Measurements from ENCODE around the gene CUL3. TPM values are rescaled to one million over a fixed set of nuclear protein-coding genes. Genes with fewer than 3 reads are reported as not detected.
A peak's percentile ranks its signal among the peaks of the same experiment; 100 is the strongest.

The CUL3 gene
- total and polyA plus RNA-seq, 2 of the 13 experiments (the other 11 are each of a cell fraction or from before 2014, with no cell fraction given) = 33.2 to 62.3 TPM

- no TSS peak for BruUV-seq (replicated peaks)
- Histone ChIP-seq H4K20me1 (ENCODE audit: insufficient read depth, low read length) (no peaks in the 10 kb centered on the region), H3K4me2 (ENCODE audit: low read depth, low read length) (no peak overlapping the region), H3K27ac (ENCODE audit: extremely low read length, insufficient read depth, low read length) (no peak overlapping the region), H3K27me3 (ENCODE audit: control insufficient read depth in 1 of 2, insufficient read depth in 2 of 2, low read length in 2 of 2) (peaks cover 0 to 5% of the 10 kb centered on the region in 2 experiments; a peak in 2 of 5 replicates), H2AFZ (ENCODE audit: low read length) (no peak overlapping the region), H3K36me3 (replicated peaks in 1 of 2; ENCODE audit: control insufficient read depth in 1 of 2, insufficient read depth in 2 of 2, low read length in 2 of 2) (no peaks in the 10 kb centered on the region), H3K4me1 (ENCODE audit: insufficient read depth, low read length) (no peaks in the 10 kb centered on the region), H3K4me3 (replicated peaks in 1 of 3; ENCODE audit: insufficient read depth in 1 of 3, low read depth in 2 of 3, low read length in 3 of 3) (no peak overlapping the region), H3K9me3 (ENCODE audit: low read length) (no peaks in the 10 kb centered on the region), H3K9ac (ENCODE audit: insufficient read depth, low read depth, low read length) (no peak overlapping the region), H3K79me2 (ENCODE audit: insufficient read depth, low read length) (no peaks in the 10 kb centered on the region)
- FAIRE-seq = no peak
- intact Hi-C loops (cut with micrococcal nuclease; ENCODE audit: unreplicated experiment) (no loop called here), in situ Hi-C loops (cut with HindIII; ENCODE audit: extremely low pct_ligation_motif_present, low pct_unique_long_range_greater_than_20kb) (no loop called here)
- ChIA-PET POLR2A (no interaction called here), CTCF (ENCODE audit: low intra/inter-chr PET ratio, low total read pairs) (no interaction called here)
- WGBS (ENCODE audit: low lambda C conversion rate) = 42% methylated on average over 5 of the region's 5 CpGs
- ATAC-seq = no peak
- no peak for DNase-seq (ENCODE audit: low spot score)
- TF ChIP-seq GTF2F1 (IDR thresholded peaks at IDR 0.05; ENCODE audit: low read length) (no peak), UBTF (CRISPR knock-in tag; IDR thresholded peaks at IDR 0.05) (no peak), IRF2 (CRISPR knock-in tag; IDR thresholded peaks at IDR 0.05) (no peak), ZFAT (CRISPR knock-in tag; conservative IDR thresholded peaks at IDR 0.05) (no peak), MBNL3 (CRISPR knock-in tag; conservative IDR thresholded peaks at IDR 0.05) (no peak)
These were observed 9.7 kb upstream of the CUL3 start for GRCh38 chr2:224594840-224595239.

GRCh38 chr2:224591220-224591619, 6.1 kb upstream of the CUL3 start:
- Histone ChIP-seq H3K9ac (ENCODE audit: insufficient read depth, low read depth, low read length) (no peak overlapping the region), H3K27me3 (ENCODE audit: control insufficient read depth in 1 of 2, insufficient read depth in 2 of 2, low read length in 2 of 2) (peaks cover 0 to 5% of the 10 kb centered on the region in 2 experiments; a peak in 2 of 5 replicates), H3K4me1 (ENCODE audit: insufficient read depth, low read length) (peaks cover 5% of the 10 kb centered on the region), H3K27ac (ENCODE audit: extremely low read length, insufficient read depth, low read length) (no peak overlapping the region), H3K4me3 (replicated peaks in 1 of 3; ENCODE audit: insufficient read depth in 1 of 3, low read depth in 2 of 3, low read length in 3 of 3) (no peak overlapping the region), H3K9me3 (ENCODE audit: low read length) (no peaks in the 10 kb centered on the region), H3K79me2 (ENCODE audit: insufficient read depth, low read length) (no peaks in the 10 kb centered on the region), H3K4me2 (ENCODE audit: low read depth, low read length) (no peak overlapping the region), H2AFZ (ENCODE audit: low read length) (no peak overlapping the region), H3K36me3 (replicated peaks in 1 of 2; ENCODE audit: control insufficient read depth in 1 of 2, insufficient read depth in 2 of 2, low read length in 2 of 2) (no peaks in the 10 kb centered on the region), H4K20me1 (ENCODE audit: insufficient read depth, low read length) (no peaks in the 10 kb centered on the region)
- WGBS (ENCODE audit: low lambda C conversion rate) = 0% methylated on average over 2 of the region's 2 CpGs
- ATAC-seq (peak; percentile 66), DNase-seq (ENCODE audit: low spot score) (no peak), FAIRE-seq (no peak)
- BruUV-seq (replicated peaks) = no TSS peak
- CTCF ChIA-PET (ENCODE audit: low intra/inter-chr PET ratio, low total read pairs) = no interaction called here
- TF ChIP-seq ZNF251 (CRISPR knock-in tag; IDR thresholded peaks at IDR 0.05) (no peak), ZKSCAN8 (CRISPR knock-in tag; IDR thresholded peaks at IDR 0.05; ENCODE audit: borderline replicate concordance) (no peak), ZNF784 (CRISPR knock-in tag; IDR thresholded peaks at IDR 0.05; ENCODE audit: borderline replicate concordance) (no peak), PBX2 (CRISPR knock-in tag; IDR thresholded peaks at IDR 0.05) (no peak), PCBP2 (optimal IDR thresholded peaks at IDR 0.05; ENCODE audit: low read depth, low read length, poor library complexity, severe bottlenecking) (no peak), HES4 (CRISPR knock-in tag; IDR thresholded peaks at IDR 0.05; ENCODE audit: borderline replicate concordance) (no peak), MYC (CRISPR knock-in tag; IDR thresholded peaks at IDR 0.05; ENCODE audit: borderline replicate concordance) (no peak), NKX3-1 (CRISPR knock-in tag; IDR thresholded peaks at IDR 0.05) (no peak), ZNF274 (CRISPR knock-in tag; IDR thresholded peaks at IDR 0.05) (no peak)
- intact Hi-C loops (cut with micrococcal nuclease; ENCODE audit: unreplicated experiment) = loop anchor here (2.0 kb wide), 1 partner anchor 60 kb away; no protein-coding TSS in a partner anchor
- POLR2A ChIA-PET = no interaction called here
- in situ Hi-C loops (cut with HindIII; ENCODE audit: extremely low pct_ligation_motif_present, low pct_unique_long_range_greater_than_20kb) = no loop called here
